ENCODE data around the gene TTPAL.

Gene TTPAL

DNA sequence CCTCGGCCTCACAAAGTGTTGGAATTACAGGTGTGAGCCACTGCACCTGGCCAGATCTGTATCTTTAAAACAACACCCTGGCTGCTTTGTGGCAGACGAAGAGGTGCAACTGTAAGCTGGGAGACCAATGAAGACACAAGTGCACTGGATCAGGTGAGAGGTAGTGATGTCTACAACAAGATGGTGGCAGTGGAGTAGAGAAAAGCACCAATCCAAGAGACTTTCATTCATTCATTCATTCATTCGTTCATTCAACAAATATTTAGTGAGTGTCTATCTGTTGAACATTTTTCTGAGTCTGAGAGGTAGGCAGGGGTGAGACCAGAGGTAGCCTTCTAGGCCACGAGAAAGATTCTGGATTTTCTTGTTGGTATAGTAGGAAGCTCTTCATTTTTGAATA lies 36.9 kb upstream of the TTPAL start:
- H3K27ac ChIP-seq = no peak overlapping the region

DNA sequence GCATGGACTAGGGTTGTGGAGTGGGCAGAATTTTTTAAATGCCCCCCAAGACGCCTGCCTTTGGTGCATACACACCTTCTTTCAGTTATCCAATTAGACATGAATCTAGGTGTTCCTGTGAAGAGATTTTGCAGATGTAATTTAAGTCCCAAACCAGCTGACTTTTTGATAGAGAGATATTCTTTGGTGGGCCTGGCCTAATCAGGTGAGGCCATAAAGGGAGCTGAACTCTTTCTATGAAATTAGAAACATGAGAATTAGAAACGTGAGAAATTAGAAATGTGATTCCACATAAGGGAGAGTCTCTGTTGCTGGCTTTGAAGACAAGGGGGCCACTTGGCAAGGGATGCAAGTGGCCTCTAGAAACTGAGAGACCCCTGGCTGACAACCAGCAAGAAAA lies 36.4 kb upstream of the TTPAL start:
- no peak for DNase-seq (ENCODE audit: low read depth, low spot score)
- H3K27ac ChIP-seq = no peak overlapping the region

More for the DNA sequence above, 36.9 kb upstream of the TTPAL start:
- no peak for DNase-seq (ENCODE audit: low read depth, low spot score)

- H3K27ac ChIP-seq = no peak overlapping the region
- DNase-seq (ENCODE audit: low read depth, low spot score) = no peak
Measured at GRCh38 chr20:44442298-44443070, 33.2 kb upstream of the TTPAL start.

GRCh38 chr20:44445742-44446710 lies 29.6 kb upstream of the TTPAL start:
- no peak overlapping the region for H3K27ac ChIP-seq
- no peak for DNase-seq (ENCODE audit: low read depth, low spot score)

DNA sequence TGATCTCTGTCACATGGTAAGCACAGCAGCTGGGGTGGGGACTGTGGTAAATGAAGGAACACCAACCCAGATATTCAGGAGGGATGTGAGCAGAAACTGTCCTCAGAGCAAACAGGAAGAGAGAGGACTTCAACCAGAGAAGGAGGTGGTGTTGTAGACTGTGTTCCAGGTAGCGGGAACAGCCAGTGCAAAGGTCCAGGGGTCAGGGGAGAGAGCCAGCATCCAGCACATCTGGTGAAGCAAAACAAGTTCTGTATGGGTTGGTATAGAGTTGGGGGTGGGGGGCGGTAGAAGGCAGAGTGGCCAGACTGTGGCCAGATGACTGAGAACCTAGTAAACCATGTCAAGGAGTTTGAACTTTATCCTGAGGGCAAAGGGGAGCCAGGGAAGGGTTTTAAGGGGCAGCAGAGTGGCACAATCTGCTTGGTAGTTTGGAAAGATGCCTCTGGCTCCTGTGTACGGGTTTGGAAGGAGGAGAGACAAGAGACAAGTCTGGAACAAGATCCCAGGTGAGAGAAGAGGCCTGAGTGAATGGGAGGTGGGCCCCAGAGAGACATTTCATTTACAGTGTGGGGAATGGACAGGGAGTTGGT lies 27.8 kb upstream of the TTPAL start:
- H3K27ac ChIP-seq = no peak overlapping the region
- DNase-seq (ENCODE audit: low read depth, low spot score) = no peak

GRCh38 chr20:44448753-44449546 lies 26.7 kb upstream of the TTPAL start:
- H3K27ac ChIP-seq = no peak overlapping the region
- DNase-seq (ENCODE audit: low read depth, low spot score) = no peak

DNA sequence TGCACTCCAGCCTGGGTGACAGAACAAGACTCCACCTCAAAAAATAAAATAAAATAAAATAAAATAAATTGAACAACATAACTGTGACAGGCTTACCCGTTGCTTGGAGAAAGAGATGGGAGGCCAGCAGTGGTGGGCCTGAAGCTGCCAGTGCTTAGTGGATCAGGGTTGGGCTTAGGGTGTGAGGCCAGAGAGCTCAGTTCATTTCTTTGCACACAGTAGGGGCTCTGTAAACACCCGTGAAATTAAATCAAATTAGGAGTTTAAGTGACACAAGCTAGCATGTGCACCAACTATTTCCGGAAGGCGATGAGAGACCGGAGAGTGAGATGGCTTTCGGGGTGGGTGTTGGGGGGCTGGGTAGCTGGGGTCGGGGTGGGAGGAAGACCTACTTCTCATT lies 25.8 kb upstream of the TTPAL start:
- no peak for DNase-seq (ENCODE audit: low read depth, low spot score)
- no peak overlapping the region for H3K27ac ChIP-seq

DNA sequence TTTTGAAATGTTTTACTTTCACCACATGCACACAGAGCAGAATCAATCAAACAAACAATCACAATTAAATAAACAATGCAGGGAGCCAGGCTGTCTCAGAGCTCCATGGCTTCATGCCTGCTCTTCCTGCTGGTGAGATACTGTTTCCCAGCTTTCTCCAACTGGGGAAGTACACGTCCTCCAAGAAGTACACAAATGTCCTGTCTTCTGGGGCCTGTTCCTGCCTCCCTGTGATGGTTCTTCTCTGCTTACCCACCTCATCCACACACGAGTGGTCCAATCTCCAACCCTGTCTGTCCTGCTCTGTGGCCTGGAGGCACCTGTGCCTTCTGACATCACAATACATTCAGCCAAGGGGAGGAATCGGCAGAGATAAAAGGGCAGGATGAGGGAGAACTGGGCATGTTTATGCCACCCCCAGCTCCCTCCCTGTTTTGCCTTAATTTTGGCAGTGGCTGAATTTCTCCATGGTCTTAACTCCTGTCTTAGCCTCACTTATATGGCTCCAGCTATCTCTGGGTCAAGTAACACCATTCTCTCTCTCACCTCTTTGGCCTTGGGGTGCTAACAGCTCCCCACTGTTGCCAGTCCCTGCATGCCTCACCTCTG lies 25.3 kb upstream of the TTPAL start:
- DNase-seq (ENCODE audit: low read depth, low spot score) = no peak

DNA sequence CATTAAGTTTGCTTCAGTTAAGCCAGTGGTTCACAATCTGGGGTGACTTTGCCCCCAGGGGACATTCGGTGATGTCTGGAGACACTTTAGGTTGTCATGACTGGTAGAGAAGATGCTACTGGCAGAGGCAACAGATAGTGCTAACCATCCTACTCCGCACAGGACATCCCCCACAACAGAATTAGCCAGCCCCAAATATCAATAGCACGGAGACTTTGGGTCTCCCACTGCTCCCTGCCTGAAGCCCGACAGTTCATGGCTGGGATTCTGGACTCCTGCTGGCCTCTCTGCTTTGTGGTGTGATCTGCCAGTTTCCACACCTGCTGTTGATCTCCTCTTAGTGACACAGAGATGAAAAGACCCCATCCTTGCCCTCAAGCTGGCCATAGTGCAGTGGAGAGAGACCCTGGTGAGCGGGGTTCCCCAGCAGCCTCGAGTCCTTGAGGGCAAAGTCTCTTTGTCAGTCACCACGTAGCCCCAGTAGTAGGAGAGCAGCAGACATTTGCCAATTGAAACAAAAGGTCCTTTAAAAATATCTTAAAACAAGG lies 24.7 kb upstream of the TTPAL start:
- H3K27ac ChIP-seq = no peak overlapping the region
- no peak for DNase-seq (ENCODE audit: low read depth, low spot score)

More for the DNA sequence above, 25.3 kb upstream of the TTPAL start:
- H3K27ac ChIP-seq = no peak overlapping the region

GRCh38 chr20:44454306-44454963 lies 21.2 kb upstream of the TTPAL start:
- no peak for DNase-seq (ENCODE audit: low read depth, low spot score)
- H3K27ac ChIP-seq = no peak overlapping the region

GRCh38 chr20:44455126-44455525 lies 20.5 kb upstream of the TTPAL start:
- no peak for DNase-seq (ENCODE audit: low read depth, low spot score)
- no peak overlapping the region for H3K27ac ChIP-seq

DNA sequence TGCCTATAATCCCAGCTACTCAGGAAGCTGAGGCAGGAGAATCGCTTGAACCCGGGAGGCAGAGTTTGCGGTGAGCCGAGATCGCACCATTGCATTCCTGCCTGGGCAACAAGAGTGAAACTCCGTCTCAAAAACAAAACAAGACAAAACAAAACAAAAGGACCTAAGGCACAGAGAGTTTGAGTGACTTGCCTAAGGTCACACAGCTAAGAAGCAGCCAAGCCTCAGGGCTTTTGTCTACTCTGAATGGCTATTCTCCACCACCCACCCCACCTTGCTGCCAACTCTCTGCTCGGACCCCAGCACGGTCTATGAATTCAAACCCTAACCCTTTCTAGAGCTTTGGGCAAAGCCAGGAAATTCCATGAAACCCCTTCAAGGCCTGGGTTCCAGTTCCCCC lies 19.1 kb upstream of the TTPAL start:
- no peak for DNase-seq (ENCODE audit: low read depth, low spot score)
- no peak overlapping the region for H3K27ac ChIP-seq

DNA sequence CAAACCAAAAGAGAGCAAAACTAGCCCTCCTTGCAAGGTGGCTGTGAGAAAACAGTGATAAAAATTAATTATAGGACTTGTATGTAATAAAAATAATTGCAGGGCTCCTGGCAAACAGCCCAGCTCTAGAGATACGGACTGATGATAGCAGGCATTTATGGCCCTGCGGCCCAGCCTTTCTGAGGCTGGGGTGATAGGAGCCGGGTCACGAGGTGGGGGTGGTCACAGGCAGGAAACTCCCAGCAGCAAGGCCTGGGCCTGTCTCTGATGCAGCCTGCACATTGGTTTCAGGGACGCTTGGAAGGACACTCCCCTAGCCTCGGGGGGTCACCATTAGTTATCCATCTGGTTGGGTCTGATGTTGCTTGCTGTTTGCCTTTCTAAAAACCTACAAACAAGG lies 18.7 kb upstream of the TTPAL start:
- no peak for DNase-seq (ENCODE audit: low read depth, low spot score)
- H3K27ac ChIP-seq = no peak overlapping the region

DNA sequence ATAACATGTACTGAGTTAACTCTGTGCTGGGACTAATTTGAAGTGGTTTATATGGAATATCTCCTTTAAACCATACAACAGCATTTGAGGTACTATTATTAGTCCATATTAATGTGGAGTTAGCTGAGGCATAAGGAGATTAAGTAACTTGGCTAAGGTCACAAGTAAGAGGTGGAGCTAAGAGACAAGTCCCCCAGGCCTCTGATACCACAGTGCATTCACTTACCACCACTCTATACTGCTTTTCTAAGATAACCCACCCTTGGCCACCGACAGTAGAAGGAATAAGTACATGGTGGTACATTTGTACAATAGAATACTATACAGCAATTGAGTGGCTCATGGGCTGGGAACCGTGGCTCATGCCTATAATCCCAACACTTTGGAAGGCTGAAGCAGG lies 16.4 kb upstream of the TTPAL start:
- no peak for DNase-seq (ENCODE audit: low read depth, low spot score)
- no peak overlapping the region for H3K27ac ChIP-seq

GRCh38 chr20:44460795-44461141 lies 14.9 kb upstream of the TTPAL start:
- no peak for DNase-seq (ENCODE audit: low read depth, low spot score)
- H3K27ac ChIP-seq = no peak overlapping the region

DNA sequence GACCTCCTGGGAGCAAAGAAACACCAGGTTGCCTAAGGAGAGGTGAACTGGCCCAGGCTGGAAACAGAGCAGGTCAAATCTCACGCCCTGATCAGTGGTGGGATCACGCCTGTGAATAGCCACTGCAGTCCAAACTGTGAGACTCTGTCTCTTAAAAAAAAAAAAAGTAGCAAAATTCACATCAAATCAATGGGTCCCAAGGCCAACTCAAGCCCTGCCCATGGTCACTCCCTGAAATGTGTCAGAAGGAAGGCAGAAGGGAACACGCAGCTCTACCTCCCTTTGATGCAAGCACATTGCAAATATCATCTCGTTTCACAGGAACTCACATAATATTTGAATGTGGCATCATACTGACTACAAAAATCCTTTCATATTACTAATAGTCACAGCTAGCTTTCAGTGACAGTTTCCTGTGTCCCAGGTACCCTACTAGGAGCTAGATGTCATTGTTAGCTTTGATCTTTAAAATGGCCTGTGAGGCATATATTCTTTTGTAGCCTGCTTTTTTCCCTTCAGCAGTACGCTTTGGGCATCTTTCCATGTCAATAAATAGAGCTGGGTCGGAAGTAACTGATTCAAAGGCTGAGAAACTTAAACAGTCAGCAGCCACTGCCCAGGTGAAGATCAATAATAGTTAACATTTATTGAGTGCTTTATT lies 14.4 kb upstream of the TTPAL start:
- no peak for DNase-seq (ENCODE audit: low read depth, low spot score)
- no peak overlapping the region for H3K27ac ChIP-seq

DNA sequence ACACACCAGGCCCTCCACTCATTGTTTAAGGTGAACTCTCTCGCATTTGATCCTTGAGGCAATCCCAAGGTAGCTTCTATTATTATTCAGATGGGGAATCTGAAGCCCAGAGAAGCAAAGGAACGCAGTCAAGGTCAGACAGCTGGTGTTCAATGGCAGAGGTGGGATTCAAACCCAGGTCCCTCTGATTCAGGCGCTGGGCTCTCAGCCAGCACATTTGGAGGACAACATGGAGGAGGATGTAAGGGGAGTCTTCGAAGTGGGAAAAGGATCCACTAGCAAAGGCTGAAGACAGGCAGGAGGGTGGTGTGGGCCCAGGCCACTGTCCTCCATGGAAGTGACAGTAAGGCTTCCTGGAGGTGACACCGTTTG lies 13.9 kb upstream of the TTPAL start:
- no peak overlapping the region for H3K27ac ChIP-seq
- no peak for DNase-seq (ENCODE audit: low read depth, low spot score)

- DNase-seq (ENCODE audit: low read depth, low spot score) = no peak
Measured at GRCh38 chr20:44463466-44463865, 12.2 kb upstream of the TTPAL start.

DNA sequence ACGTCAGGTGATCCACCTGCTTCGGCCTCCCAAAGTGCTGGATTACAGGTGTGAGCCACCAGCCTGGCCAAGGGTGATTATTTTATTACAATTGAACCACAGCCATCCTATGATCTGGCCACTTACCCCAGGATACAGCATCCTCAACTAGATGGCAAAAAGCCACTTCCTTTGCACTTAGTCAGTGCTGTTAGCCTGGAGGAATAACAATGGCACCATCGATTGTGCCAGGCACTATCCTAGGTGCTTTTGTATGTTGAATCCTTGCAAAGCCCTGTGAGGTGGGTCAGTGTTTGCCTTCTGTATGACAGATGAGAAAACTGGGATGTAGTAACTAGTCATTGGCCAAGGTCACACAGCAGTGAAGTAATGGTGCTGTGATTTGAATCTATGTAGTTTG lies 11.2 kb upstream of the TTPAL start:
- H3K27ac ChIP-seq = no peak overlapping the region
- no peak for DNase-seq (ENCODE audit: low read depth, low spot score)

More at GRCh38 chr20:44463466-44463865, 12.2 kb upstream of the TTPAL start:
- H3K27ac ChIP-seq = no peak overlapping the region
